Pericardium fibroblast (primary cell): ENCODE measurements around the gene LGR5. TPM values are rescaled to one million over a fixed set of nuclear protein-coding genes. Genes with fewer than 3 reads are reported as not detected.

Source experiments
- total RNA-seq: library from RNA; depleted of rRNA; stranded (reverse); fragments of >200 nt; gene quantifications from 2 replicates; pipeline ENCODE4 v1.2.3, GENCODE V29; 2015

Gene LGR5, protein sequence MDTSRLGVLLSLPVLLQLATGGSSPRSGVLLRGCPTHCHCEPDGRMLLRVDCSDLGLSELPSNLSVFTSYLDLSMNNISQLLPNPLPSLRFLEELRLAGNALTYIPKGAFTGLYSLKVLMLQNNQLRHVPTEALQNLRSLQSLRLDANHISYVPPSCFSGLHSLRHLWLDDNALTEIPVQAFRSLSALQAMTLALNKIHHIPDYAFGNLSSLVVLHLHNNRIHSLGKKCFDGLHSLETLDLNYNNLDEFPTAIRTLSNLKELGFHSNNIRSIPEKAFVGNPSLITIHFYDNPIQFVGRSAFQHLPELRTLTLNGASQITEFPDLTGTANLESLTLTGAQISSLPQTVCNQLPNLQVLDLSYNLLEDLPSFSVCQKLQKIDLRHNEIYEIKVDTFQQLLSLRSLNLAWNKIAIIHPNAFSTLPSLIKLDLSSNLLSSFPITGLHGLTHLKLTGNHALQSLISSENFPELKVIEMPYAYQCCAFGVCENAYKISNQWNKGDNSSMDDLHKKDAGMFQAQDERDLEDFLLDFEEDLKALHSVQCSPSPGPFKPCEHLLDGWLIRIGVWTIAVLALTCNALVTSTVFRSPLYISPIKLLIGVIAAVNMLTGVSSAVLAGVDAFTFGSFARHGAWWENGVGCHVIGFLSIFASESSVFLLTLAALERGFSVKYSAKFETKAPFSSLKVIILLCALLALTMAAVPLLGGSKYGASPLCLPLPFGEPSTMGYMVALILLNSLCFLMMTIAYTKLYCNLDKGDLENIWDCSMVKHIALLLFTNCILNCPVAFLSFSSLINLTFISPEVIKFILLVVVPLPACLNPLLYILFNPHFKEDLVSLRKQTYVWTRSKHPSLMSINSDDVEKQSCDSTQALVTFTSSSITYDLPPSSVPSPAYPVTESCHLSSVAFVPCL
- under 0.01 and 0.68 TPM in 2 replicates for total RNA-seq

DNA sequence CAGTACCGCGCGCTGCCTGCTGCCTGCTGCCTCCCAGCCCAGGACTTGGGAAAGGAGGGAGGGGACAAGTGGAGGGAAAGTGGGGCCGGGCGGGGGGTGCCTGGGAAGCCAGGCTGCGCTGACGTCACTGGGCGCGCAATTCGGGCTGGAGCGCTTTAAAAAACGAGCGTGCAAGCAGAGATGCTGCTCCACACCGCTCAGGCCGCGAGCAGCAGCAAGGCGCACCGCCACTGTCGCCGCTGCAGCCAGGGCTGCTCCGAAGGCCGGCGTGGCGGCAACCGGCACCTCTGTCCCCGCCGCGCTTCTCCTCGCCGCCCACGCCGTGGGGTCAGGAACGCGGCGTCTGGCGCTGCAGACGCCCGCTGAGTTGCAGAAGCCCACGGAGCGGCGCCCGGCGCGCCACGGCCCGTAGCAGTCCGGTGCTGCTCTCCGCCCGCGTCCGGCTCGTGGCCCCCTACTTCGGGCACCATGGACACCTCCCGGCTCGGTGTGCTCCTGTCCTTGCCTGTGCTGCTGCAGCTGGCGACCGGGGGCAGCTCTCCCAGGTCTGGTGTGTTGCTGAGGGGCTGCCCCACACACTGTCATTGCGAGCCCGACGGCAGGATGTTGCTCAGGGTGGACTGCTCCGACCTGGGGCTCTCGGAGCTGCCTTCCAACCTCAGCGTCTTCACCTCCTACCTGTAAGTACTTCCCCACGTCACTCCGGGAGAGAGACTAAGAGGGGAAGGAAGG, at the start of gene LGR5:
TSS of gene LGR5 (plus strand) at position 186 of the 732 bp plus-strand sequence. CDS start at position 469, 283 bp downstream.

Other genes with a start within 250 kb of the LGR5 start
- gene ZFC3H1, start 224.1 kb downstream of the LGR5 start, total RNA-seq: 9.1 and 14.1 TPM in 2 replicates
- 1.4 and 5.7 TPM in 2 replicates for gene THAP2, start 224.5 kb downstream of the LGR5 start, total RNA-seq
- gene TMEM19, start 246.3 kb downstream of the LGR5 start, total RNA-seq: 19.1 and 26.7 TPM in 2 replicates